Cardiac muscle cell (in vitro differentiated cells and primary cell): Measurements from ENCODE around the gene GARS1. TPM values are rescaled to one million over a fixed set of nuclear protein-coding genes. Genes with fewer than 3 reads are reported as not detected.

Source experiments
- DNase-seq, 2 donors: peaks; one replicate each; pipeline versions ENCODE4 v3.0.0 to v3.0.0-alpha.2; 2010 to 2017; ENCODE audit warnings: low read depth in 1 of 2, low spot score in 1 of 2
- H3K27ac ChIP-seq: fragments of 200-600 bp; sonication (generic); 2 replicates; pipeline ENCODE4 v1.5.1; 2016
- H3K27me3 ChIP-seq: fragments of 200-600 bp; sonication (generic); 2 replicates; pipeline ENCODE4 v1.6.0; 2016; ENCODE audit warnings: control low read depth
- H3K36me3 ChIP-seq: fragments of 200-600 bp; sonication (generic); 2 replicates; pipeline ENCODE4 v1.5.1; 2016; ENCODE audit warnings: control low read depth
- H3K4me1 ChIP-seq: fragments of 200-600 bp; sonication (generic); 2 replicates; pipeline ENCODE4 v1.8.1; 2017; ENCODE audit warnings: low read depth, mild to moderate bottlenecking, mixed run types
- H3K4me3 ChIP-seq: fragments of 200-600 bp; sonication (generic); 2 replicates; pipeline ENCODE4 v1.5.1; 2016; ENCODE audit warnings: mild to moderate bottlenecking
- H3K9me3 ChIP-seq: fragments of 200-600 bp; sonication (generic); 2 replicates; pipeline ENCODE4 v1.5.1; 2017; ENCODE audit warnings: low read depth, mild to moderate bottlenecking, control low read depth
- polyA plus RNA-seq: library from polyadenylated mRNA; unstranded; fragments of >200 nt; fragmentation: Nextera tagmentation; extraction: Ambion mirVana; gene quantifications from 2 replicates; pipeline ENCODE4 v1.2.1, GENCODE V29; 2016
- total RNA-seq: library from RNA; depleted of rRNA; stranded (reverse); fragments of >200 nt; gene quantifications from 2 replicates; pipeline ENCODE4 v1.2.3, GENCODE V29; 2016
- TF ChIP-seq, protein P1 (sequence below): IDR thresholded peaks from 2 replicates; pipeline ENCODE4 v1.5.1; 2012; ENCODE audit warnings: low read depth, mild to moderate bottlenecking, low read length

GARS1 gene
- total and polyA plus RNA-seq, 2 experiments from 2014 or later, result 77.3 to 82.9 TPM

DNA sequence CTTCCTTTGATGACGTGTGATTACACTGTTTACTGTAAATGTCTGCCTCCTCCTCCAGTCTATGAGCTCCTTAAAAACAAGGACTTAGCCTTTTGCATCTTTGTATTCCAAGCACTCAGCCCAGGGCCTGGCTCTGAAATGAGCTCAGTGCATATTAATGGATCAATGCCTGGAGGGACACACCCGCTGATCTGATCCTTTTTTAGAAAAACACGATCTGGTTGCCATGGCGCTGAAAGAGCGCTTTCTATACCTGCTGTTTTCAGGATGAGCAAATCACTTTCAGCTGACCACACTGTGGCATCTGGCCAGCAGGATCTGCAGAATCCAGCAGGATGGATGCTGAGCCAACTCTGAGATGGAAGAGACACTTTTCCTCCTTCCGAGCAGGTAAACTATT, 37.8 kb upstream of the GARS1 start:
- no peak for DNase-seq
- Histone ChIP-seq H3K27me3 (no peaks in the 10 kb centered on the region), H3K9me3 (no peaks in the 10 kb centered on the region), H3K36me3 (no peaks in the 10 kb centered on the region), H3K27ac (no peak overlapping the region), H3K4me1 (no peaks in the 10 kb centered on the region), H3K4me3 (no peak overlapping the region)
- TF ChIP-seq, protein P1, sequence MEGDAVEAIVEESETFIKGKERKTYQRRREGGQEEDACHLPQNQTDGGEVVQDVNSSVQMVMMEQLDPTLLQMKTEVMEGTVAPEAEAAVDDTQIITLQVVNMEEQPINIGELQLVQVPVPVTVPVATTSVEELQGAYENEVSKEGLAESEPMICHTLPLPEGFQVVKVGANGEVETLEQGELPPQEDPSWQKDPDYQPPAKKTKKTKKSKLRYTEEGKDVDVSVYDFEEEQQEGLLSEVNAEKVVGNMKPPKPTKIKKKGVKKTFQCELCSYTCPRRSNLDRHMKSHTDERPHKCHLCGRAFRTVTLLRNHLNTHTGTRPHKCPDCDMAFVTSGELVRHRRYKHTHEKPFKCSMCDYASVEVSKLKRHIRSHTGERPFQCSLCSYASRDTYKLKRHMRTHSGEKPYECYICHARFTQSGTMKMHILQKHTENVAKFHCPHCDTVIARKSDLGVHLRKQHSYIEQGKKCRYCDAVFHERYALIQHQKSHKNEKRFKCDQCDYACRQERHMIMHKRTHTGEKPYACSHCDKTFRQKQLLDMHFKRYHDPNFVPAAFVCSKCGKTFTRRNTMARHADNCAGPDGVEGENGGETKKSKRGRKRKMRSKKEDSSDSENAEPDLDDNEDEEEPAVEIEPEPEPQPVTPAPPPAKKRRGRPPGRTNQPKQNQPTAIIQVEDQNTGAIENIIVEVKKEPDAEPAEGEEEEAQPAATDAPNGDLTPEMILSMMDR, result no peak

DNA sequence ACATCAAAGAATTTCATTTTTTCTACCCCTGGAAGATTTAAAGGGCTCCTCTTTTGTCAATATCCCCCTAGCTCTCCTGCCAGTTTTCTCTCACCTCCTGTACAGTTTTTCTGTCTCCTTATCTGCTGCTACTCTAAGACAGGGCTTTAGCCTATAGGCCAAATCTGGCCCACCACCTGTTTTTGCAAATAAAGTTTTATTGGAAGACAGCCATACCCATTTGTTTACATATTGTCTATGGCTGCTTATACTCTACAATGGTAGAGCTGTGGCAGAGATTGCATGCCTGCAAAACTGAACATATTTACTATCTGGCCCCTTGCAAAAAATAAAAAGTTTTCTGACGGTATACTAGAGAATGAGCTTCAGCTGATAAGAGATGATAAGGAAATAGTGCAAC, 37.4 kb upstream of the GARS1 start:
- H3K9me3 ChIP-seq, result no peaks in the 10 kb centered on the region
- DNase-seq, result no peak
- H3K4me1 ChIP-seq, result no peaks in the 10 kb centered on the region
- H3K27ac ChIP-seq, result no peak overlapping the region
- H3K27me3 ChIP-seq, result no peaks in the 10 kb centered on the region
- H3K4me3 ChIP-seq, result no peak overlapping the region
- no peaks in the 10 kb centered on the region for H3K36me3 ChIP-seq
- TF ChIP-seq, protein P1, result no peak

DNA sequence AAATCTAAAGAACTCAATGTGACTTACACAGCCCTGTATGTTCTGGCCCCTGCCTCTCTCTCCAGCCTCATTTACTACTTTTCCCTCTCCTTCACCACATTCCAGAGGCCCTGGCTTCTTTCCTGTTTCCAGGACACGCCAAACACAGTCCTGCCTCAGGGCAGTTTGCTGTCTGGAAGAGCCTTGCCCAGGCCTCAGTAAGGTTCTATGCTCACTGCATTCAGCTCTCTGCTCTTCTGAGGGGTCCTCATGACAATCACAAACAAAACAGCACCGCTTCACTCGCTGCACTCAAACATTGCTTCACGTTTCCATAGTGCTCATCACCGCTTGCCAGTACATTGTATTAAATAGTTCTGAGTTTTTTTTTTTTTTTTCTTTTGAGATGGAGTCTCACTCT, 35.1 kb upstream of the GARS1 start:
- Histone ChIP-seq H3K4me1 (no peaks in the 10 kb centered on the region), H3K4me3 (no peak overlapping the region), H3K9me3 (no peaks in the 10 kb centered on the region), H3K27ac (no peak overlapping the region), H3K27me3 (no peaks in the 10 kb centered on the region), H3K36me3 (no peaks in the 10 kb centered on the region)
- TF ChIP-seq, protein P1, result no peak
- peak in 1 of 2 donors; percentile 25 for DNase-seq

DNA sequence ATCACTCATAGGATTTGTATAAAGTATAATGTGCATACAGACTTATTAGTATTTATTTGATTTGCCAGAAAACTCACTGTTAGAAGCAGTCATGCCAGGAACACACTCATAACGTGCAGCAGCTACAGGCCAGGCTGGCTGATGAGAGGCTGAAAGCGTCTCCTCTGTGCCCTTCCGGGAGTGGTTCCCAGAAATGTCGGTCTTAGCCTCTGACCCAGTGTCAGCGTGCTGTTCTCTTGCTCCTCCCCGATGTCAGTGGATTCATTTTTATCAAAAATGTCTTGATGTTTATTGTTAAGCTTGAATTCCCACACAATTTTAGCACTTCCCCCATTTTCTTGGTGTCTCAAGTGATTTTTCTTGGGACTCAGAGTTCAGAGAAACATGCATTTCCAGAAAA, 33.3 kb upstream of the GARS1 start:
- Histone ChIP-seq H3K9me3 (no peaks in the 10 kb centered on the region), H3K4me3 (no peak overlapping the region), H3K27me3 (no peaks in the 10 kb centered on the region), H3K27ac (no peak overlapping the region), H3K4me1 (no peaks in the 10 kb centered on the region), H3K36me3 (no peaks in the 10 kb centered on the region)
- TF ChIP-seq, protein P1, result no peak
- peak in 1 of 2 donors; percentile 21 for DNase-seq

DNA sequence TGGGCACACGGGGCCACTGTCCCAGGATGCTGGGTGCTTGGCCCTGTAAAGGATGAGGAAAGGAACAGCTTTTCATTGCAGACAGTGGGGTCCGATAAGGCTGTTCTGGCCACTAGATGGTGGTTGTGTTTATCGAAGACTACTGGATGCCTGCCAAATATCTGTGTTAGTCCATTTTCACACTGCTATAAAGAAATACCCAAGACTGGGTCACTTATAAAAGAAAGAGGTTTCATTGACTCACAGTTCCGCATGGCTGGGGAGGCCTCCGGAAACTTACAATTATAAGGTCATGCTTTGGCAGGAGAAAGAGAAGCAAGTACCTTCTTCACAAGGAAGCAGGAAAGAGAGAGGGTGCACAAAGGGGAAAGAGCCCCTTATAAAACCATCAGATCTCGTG, 32.2 kb upstream of the GARS1 start:
- peak in 1 of 2 donors; percentile 78 for DNase-seq
- H3K27me3 ChIP-seq, result no peaks in the 10 kb centered on the region
- H3K9me3 ChIP-seq, result no peaks in the 10 kb centered on the region
- no peak overlapping the region for H3K27ac ChIP-seq
- H3K36me3 ChIP-seq, result no peaks in the 10 kb centered on the region
- H3K4me3 ChIP-seq, result no peak overlapping the region
- TF ChIP-seq, protein P1, result peak; percentile 22
- H3K4me1 ChIP-seq, result no peaks in the 10 kb centered on the region

DNA sequence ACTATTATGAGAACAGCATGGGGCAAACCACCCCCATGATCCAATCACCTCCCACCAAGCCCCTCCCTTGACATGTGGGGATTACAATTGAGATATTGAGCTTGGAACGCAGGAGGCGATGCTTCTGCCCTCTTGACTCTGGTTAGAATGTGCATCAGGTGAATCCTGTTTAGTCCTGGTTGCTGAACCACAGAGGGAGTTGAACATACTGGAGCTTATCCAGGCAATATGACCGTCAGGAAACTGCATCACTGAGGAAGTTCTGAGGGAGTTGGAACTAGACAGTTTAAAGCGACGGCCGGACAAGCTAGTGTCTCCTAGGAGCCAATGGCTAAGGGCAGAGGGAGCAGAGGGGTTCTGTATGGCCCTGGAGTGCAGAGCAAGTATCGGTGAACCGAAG, 31.8 kb upstream of the GARS1 start:
- TF ChIP-seq, protein P1, result no peak
- Histone ChIP-seq H3K4me1 (no peaks in the 10 kb centered on the region), H3K27me3 (no peaks in the 10 kb centered on the region), H3K4me3 (no peak overlapping the region), H3K27ac (no peak overlapping the region), H3K9me3 (no peaks in the 10 kb centered on the region), H3K36me3 (no peaks in the 10 kb centered on the region)
- DNase-seq, result peak in 1 of 2 donors; percentile 40
